Measurements from ENCODE around the gene SFR1.

SFR1 gene, protein sequence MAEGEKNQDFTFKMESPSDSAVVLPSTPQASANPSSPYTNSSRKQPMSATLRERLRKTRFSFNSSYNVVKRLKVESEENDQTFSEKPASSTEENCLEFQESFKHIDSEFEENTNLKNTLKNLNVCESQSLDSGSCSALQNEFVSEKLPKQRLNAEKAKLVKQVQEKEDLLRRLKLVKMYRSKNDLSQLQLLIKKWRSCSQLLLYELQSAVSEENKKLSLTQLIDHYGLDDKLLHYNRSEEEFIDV

DNA sequence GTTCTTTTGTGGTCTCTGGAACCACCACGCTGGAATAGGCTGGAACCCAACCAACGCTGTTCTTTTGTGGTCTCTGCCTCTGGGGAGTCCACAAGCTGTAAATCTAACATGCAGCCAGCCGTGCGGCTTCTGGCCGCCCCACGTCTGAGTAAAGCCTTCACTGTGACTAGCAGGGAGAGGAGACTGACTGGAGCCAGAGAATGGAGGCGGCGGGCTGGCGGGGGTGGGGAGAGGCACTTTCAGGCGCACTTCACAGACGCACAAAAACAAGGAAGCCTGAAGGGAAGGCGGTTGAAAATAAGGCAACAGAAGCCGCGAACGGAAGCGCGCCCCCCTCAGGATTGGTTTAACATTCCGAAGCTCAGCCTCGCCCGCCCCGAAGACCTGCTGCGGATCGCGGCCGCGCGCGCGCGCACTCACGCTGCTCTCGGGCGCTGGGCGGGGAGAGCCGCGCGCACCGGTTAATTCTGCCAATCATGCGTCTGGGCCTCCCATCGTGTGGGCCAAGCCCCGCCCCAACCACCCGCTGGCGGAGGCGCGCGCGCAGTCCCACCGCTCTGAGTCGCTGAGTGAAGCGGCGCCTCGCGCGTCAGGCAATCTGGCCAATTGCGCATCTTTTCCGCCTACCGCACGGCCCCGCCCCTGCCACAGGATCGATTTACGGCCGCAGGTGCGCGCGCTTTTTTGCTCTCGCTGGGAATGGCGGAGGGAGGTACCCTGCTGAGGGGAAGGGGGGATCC, at the start of gene SFR1:
TSS of gene SFR1 (plus strand) at position 687 of the 740 bp plus-strand sequence. CDS start at position 700, 13 bp downstream.
- peak; percentile 98 for DNase-seq (ENCODE audit: low spot score)

DNA sequence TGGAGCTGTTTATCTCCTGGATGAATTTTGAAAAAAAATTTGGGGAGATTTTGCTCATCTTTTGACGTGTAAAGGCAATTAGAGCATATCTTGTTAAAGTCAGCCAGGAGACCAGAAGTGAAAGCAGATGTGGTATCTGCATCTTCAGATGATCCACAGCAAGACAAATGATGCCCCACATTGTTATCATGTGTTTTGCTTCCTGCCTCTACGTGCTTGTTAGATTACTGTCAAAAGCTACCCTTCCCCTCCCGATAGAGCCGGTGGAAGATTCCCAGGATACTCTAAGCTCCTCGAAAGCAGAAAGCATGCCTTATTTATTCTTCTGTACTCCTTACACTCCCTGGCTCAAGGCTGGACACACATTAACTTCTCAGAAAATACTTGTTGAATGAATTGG, 49.2 kb upstream of the SFR1 start:
- DNase-seq (ENCODE audit: low spot score) = no peak

DNA sequence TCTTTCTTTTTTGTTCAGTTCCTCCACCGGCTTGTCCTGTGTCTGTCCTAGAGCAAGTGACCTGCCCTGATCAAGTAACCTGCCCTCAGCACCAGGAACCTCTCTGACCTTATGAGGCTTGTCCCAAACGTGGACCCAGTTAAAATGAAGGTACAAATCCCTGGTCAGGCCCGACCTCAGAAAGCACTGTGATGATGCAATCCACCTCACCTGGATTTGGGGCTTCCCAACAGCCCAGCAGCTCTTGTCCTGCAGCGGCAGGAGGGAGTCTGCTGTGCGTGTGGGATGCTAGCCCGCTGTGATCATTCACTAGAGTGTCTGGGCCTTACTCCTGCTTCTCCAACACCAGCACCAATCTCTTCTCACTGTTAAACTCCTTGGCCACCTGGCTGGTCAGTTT, 47.5 kb upstream of the SFR1 start:
- no peak for DNase-seq (ENCODE audit: low spot score)

DNA sequence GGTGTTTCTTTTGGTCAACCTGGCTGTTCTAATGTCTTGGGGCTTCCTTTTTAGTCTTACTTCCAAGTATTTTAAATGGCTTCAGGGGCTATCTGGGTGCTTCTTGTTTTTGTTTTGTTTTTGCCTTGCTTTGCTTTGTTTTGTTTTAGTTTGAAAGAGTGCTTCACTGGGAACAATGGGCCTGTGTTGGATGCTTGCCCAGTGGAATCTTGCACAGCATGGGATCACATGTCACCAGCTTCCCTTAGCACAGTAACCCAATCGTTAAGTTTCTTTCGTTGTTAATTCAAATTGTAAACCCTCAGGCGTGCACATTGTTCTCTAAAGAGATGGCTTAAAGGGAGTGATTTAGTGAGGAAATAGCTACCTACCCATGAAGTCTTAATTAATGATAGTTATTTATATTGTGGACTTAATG, 45.2 kb upstream of the SFR1 start:
- no peak for DNase-seq (ENCODE audit: low spot score)

DNA sequence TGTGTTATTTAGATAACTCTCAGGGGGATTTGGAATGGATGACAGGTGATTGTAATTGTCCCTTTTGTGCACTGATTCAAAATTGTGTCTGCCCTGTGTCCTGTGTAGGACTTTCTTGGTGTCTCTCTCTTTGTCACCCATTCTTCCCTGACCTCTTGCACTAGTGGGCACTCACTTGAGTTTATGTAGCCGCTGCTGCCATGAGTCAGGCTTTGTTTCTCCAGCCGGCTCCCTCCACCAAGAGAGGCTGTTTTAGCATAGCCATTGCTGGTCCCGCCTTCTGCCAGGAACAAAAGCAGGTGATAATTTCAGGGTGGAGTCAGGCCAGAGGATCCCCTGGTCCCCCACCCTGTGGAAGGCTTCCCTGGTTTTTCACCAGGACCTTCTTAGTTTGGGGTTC, 44.7 kb upstream of the SFR1 start:
- DNase-seq (ENCODE audit: low spot score) = no peak

DNA sequence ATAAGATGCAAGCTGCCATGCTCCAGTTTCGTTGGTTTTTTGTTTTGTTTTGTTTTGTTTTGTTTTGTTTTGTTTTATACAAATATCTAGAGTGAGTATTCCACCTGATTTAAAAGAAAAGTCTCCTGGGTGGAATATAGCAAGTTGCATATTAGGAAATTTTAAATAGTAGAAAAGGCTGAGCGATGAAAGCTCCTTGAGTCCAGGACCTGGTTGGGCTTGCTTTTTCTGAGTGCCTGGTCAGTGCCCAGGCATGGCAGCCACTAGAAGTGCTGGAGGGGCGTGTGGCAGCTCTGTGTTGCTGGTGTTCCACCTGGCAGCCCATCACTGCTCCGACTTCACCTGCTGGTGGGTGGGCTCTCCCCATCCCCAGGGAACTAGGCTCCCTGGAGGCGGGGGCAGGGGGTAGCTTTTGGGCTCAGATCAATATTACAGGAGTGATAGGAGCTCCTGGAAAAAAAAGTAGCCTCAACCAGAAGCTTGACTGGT, 44.3 kb upstream of the SFR1 start:
- DNase-seq (ENCODE audit: low spot score) = no peak

DNA sequence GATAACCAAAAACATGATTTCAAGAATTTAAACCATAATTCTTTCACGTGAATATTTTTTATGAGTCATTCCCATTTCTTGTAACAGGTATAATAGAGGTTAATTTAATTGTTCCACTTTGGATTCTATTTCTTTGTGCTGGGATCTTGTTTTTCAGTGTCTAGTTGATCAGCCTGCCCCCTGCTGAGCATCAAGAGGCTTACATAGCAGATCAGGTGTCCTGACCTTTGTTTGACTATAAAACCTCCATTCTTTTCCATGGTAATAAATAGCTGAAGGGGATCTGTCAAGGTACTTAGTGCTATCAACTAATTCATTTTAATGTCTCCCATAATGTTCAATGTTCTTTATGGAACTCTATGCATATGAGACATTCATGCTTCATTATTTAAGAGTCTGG, 41.2 kb upstream of the SFR1 start:
- DNase-seq (ENCODE audit: low spot score) = peak; percentile 33

DNA sequence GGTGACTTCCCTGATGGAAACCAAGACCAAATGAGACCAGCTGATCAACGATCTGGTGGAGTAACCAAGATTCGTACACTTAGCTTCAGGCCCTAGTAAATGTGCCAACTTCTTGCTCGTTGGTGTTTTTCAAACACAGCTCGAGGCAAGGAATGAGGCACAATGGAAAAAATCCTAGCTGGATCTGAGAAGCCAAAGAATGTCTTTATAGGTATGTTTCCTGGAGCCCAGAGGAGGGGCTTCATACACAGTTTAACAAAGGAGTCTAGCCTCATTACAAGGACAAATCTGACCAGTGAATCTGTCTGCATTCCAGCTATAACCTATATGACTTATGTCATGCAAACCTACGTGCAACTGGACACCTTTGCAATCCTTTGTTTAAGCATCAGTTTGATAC, 40.0 kb upstream of the SFR1 start:
- no peak for DNase-seq (ENCODE audit: low spot score)

DNA sequence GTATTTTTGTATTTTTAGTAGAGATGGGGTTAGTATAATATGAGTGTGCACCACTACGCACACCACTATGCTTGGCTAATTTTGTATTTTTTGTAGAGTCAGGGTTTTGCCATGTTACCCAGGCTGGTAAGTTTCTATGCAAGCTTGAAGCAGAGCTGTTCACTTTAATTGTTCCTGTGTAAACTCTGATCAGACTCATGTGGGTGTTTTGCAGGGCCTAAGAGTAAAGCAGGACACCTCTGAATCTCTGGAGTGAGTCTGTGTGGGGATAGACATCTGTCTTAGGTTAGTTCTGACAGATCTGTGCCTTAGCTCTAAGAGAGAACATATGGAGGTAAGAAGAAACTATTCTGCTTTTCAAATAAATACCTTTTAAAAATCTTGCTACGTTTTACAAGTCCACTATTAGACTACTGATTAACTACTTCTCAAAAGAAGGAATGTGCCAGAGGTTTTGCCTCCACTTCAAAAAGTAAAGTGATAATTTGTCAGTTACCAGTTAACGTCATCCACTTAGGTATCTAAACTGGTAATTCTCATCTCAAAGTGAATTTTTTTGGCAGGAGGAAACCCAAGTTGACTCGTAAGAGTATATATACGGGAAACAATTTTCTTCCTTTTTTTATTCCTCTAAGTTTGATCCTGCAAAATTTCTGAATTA, 37.4 kb upstream of the SFR1 start:
- DNase-seq (ENCODE audit: low spot score) = no peak

DNA sequence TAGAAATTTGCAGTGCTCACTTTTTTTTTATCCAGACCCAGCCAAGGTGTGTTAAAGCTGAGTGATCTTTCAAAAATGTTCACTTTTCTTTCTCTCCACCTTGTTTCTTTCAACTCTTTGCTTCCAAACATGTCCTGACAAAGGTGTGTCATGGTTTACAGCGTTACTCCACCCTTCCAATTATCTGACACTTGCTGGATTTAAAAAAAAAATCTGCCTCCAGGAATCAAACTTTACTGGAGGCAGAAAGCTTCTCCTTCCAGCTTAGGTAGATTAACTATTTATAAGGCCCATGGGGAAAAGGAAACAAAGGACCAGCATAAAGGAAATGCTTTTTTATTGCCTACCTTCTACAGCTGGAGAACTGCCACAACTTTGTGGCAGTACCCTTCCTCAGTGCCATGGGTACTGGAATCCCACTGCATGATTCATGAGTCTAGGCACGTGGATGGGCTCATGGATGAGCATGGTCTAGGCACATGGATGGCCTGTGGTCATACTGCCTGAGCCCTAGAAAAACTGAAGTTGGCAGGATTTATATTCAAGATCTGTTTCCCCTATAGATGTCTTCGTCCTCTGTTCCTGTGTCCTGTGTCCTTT, 36.1 kb upstream of the SFR1 start, which contains the start of gene COL17A1:
TSS of gene COL17A1 (minus strand) at position 80 of the 600 bp plus-strand sequence. CDS start 5,207 bp downstream, outside the sequence.
- no peak for DNase-seq (ENCODE audit: low spot score)

DNA sequence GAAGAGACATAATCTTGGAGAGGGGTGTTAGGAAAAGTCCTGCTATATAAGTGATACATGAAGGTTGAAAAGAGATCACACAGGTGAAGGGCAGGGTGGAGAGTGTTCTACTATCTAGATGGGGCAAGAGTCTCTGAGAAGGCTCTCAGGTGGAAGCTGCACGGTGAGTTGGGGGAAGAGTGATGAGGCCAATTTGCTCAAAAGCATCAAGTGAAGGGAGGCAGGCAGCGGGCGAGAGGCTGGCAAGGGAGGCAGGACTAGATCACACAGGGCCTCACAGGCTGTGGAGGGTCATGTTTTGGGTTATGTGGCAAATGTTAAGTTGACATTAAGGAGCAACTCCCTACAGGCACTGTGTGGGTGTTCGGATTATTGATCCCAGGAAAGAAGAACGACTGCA, 33.7 kb upstream of the SFR1 start:
- no peak for DNase-seq (ENCODE audit: low spot score)

DNA sequence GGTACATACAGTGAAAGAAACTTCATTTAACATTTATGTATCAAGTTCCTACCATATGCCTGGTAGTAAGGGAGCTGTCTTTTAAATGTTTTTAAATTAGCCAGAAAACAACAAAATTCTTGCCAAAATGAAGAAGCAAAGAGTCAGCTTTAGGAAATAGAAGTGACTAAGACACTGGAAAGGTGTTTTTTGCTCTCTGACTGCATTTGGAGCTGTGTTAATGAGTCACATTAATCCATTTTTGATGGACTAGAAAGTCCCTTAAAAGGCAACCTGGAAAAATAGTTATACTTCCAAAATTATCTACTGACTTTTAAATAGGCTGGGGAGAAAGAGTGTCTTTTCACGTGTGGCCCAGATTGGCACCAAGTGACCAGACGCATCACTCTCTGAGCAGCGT, 32.4 kb upstream of the SFR1 start:
- DNase-seq (ENCODE audit: low spot score) = no peak

DNA sequence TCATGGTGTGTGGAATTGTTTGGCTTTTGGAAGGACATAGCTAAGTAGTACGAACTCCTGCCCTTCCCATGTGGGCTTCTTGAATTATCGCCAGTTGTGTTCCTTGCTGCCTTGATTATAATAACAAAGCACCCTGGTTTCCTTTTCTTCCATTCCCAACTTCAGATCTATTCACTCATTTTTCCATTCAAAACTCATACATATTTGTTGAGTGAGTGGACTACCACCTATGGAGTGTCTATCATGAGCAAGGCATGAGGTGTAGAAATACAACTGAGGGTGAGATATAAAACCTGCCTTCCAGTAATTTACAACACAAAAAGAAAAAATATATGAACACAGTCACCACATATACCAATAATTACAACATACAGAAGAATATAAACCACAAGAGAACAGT, 31.4 kb upstream of the SFR1 start:
- no peak for DNase-seq (ENCODE audit: low spot score)

DNA sequence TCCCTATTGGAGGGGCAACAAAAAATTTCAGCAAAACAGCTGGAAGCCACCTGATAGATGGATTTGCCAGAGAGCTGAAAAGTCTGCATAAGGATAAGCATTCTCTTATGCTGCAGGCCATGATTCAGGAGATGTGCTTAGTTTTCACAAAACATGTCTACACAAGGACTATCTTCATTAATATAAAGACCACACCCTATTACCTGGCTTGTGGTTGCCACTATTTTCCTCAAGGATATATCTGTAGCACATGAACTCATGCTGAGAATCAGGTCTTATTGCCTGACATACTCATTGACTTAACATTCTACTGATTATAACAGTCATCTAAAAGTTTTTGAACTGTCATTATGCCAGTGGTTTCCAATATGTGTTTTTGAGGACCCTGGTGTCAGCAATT, 29.2 kb upstream of the SFR1 start:
- no peak for DNase-seq (ENCODE audit: low spot score)

DNA sequence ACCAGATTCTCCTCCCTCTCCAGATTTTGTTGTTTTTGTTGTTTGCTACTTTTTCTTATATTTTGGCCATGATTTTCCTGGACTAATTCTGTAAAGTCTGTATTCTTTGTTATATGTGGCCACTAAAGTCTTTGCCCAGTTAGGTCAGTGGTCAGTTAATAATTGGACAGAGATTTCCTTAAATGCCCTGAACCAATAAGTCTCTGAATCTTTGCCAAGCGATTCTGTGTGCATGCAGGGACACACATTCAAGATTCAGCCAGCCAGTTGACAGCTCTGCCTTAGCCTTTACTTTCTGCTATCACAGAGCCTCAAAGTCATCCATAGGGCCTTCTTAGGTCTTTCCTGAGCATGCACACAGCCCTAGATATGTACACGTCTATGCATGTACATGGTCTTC, 25.3 kb upstream of the SFR1 start:
- DNase-seq (ENCODE audit: low spot score) = no peak

DNA sequence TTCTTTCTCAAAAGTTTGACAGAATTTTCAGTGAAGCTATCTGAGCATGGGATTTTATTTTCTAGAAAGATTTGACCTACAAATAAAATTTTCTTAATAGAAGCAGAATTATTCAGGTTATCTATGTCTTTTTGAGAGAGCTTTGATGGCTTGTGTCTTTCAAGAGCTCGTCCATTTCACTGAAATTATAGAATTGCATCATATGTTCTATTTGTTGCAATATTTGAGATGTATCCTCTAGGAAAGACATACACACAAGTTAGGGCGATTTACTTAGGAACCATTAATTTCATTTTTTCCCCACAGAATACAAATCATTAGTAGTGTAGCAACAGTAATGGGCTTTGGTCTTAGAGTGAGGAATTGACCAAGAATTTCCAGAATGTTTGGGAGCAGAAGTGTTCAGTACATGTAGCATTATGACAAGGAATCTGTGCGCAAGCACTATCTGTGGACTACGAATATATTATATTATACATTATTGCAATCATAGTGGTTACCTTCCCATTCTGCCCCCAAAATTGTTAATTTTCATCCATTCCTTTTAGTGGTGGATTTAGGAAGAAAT, 23.5 kb upstream of the SFR1 start:
- DNase-seq (ENCODE audit: low spot score) = no peak

DNA sequence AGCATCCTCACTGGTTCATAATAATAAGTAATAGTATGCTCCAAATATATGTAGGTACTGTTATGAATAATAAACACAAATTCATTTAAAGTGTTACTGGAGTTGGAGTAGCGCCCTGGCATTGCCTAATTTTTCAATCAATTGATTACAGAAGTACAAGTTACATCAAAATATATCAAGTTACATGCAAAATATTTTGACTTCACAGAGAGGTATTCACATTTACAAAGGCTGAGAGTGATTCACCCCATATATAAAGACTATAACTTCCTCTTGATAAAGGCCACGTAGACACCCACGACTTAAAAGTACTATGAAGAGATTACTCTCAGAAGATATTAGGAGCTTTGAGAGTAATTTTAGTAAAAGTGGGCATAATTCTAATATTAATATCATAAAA, 22.7 kb upstream of the SFR1 start:
- DNase-seq (ENCODE audit: low spot score) = no peak

DNA sequence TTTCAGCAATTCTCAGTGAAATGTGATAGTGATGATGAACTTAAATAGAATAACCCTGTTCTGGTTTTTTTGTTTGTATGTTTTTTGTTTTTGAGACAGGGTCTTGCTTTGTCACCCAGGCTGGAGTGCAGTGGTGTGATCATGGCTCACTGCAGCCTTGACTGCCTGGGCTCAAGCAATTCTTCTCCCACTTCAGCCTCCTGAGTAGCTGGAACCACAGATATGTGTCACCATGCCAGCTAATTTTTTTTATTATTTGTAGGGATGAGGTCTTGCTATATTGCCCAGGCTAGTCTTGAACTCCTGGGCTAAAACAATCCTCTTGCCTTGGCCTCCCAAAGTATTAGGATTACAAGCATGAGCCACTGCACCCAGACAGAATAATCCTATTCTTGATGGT, 22.0 kb upstream of the SFR1 start:
- no peak for DNase-seq (ENCODE audit: low spot score)

DNA sequence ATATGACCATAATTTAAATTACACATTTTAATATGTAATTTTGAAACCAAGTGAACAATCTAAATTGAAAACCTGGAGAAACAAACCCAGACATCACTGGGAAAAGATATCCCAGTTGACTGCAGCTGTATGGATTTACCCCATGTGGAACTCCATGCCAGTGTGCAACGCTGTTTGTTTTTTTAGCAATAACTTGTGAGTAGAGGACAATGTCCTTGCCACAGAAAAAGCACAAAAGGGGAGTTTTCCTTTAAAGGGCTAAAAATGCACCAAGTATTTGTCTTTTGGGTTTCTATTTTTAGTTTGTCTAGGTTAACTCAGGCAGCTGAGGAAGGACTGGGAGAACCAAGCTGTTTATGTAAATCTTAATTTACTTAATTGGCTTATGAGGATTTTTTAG, 21.2 kb upstream of the SFR1 start:
- no peak for DNase-seq (ENCODE audit: low spot score)

DNA sequence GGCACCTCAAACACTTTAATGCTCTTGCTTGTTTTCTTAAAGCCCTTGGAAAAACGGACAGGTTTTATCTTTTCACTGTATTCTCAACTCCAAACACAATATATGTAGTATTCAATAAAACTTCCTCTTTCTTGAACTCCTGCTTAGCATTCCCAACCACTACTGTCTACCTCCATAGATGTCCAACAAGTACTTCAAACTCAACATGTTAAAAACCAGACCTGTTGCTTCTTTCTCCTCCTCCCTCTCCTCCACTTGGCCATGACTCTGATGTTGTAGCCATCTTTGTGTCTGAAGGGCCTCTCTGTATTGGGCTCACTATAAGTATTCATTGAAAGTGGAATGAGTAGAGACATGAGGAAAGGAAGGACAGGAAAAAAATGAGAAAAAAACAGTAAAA, 20.1 kb upstream of the SFR1 start:
- DNase-seq (ENCODE audit: low spot score) = no peak

DNA sequence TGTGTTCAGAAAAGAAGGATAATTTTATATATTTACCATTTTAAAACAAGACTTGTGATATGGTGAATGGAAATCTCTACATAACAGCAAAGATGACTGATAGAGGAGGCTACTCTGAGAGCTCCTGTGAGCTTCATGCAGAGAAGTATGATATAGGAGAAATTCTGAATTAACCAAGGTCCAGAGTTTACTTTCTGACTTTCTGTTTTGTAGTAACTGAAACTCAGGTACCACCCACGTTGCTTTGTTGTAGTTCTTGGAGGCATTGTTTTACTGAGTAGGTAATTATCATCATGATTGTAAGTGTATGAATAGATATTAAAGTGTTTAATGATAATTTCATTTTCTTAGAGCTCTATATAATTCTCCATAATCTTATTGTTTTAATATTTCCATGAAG, 18.0 kb upstream of the SFR1 start:
- no peak for DNase-seq (ENCODE audit: low spot score)

DNA sequence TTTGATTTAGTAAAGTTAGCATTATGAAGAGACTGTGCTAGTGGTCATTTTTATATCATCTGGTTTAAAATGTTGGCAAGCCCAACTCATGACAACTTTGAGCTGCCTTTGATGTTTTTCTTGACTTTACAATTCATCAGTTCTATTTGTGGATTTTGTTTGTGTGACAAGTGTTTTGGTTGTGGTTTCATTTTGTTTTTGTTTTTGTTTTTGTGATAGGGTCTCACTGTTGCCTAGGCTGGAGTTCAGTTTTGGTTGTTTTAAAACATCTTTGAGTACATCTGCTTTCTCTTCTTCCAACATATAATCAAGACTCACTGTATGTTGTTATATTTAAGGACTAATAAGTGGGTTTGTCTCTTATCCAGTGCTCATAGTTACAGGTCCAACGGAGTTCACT, 17.6 kb upstream of the SFR1 start:
- no peak for DNase-seq (ENCODE audit: low spot score)

Measured in hematopoietic multipotent progenitor cell treated with erythropoietin and hydrocortisone succinate and interleukin-3 and kit ligand, for 17 days (in vitro differentiated cells).